GM21825 (cell line): Measurements from ENCODE around the gene MOCS3.

Source experiments
- ATAC-seq: cut with Tn5 transposase; IDR thresholded peaks from one replicate; pipeline ENCODE4 v1.9.1; 2021; ENCODE audit warnings: mild to moderate bottlenecking, moderate library complexity; ENCODE audit not compliant: unreplicated experiment

Gene MOCS3

GRCh38 chr20:51009303-51010042 lies 50.9 kb downstream of the MOCS3 start:
- no peak for ATAC-seq

DNA sequence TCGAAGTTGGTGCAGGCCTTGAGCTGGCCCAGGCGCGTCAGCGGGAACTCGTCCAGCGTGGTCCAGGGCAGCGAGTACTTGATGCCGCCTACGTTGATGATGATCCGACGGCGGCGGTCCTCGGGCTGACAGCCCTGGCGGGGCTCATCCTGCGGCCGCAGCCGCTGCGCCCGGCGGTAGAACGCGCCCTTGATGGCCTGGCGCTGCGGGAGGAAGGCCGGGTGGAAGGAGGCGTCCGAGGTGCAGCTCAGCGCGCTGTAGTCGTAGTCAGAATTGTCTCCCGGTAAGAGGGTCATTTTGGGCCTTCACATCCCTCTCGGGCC lies 51.4 kb downstream of the MOCS3 start:
- no peak for ATAC-seq

DNA sequence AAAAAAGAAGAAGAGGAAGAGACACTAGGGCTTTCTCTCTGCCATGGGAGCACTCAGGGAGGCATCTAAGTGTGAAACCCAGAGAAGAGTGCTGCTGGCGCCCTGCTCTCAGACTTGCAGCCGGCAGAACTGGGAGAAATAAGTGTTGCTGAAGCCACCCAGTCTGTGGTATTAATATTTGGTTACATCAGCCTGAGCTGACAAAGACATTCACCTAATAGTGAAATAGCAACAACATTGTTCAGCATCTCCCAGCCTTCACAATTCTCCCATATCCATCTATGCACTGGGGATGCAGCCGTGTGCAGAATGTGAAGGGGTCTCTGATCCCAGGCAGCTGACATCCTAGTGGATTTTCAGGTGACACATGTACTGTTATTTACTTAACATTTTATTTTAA lies 52.3 kb downstream of the MOCS3 start:
- ATAC-seq = no peak

DNA sequence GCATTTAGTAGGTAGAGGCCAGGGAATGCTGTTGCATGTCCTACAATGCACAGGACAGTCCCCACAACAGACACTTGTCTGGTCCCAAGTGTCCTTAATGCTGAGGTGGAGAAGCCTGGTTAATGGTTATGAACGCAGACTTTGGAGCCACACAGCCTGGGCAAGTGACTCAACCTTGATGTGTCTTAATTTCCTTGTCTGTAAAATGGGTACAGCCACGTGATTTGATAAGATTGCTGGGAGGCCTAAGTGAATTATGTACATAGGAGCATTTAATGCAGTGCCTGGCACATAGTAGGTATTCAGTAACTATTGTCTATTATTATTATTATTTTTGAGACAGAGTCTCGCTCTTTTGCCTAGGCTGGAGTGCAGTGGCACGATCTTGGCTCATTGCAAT lies 52.9 kb downstream of the MOCS3 start:
- ATAC-seq = no peak

- ATAC-seq = no peak
Observed at GRCh38 chr20:51012357-51012756, 53.7 kb downstream of the MOCS3 start.
